ENCODE data around the gene TEDC2.

The TEDC2 gene

GRCh38 chr16:2513405-2514332, 53.8 kb downstream of the TEDC2 start, which contains the start of gene ATP6V0C:
TSS of gene ATP6V0C (plus strand) at chr16:2513952. CDS start at chr16:2514104, 152 bp downstream.
- peak; percentile 96 for DNase-seq (ENCODE audit: low spot score)
